NCI-H2227 treated with DMSO at 0.1 percent for 48 hours (cell line): Measurements from ENCODE around the gene CIB2.
A peak's percentile ranks its signal among the peaks of the same experiment; 100 is the strongest.

Source experiments
- DNase-seq: peaks from one replicate; lab custom pipeline; 2025; lab: John Stamatoyannopoulos, UW

The CIB2 gene

DNA sequence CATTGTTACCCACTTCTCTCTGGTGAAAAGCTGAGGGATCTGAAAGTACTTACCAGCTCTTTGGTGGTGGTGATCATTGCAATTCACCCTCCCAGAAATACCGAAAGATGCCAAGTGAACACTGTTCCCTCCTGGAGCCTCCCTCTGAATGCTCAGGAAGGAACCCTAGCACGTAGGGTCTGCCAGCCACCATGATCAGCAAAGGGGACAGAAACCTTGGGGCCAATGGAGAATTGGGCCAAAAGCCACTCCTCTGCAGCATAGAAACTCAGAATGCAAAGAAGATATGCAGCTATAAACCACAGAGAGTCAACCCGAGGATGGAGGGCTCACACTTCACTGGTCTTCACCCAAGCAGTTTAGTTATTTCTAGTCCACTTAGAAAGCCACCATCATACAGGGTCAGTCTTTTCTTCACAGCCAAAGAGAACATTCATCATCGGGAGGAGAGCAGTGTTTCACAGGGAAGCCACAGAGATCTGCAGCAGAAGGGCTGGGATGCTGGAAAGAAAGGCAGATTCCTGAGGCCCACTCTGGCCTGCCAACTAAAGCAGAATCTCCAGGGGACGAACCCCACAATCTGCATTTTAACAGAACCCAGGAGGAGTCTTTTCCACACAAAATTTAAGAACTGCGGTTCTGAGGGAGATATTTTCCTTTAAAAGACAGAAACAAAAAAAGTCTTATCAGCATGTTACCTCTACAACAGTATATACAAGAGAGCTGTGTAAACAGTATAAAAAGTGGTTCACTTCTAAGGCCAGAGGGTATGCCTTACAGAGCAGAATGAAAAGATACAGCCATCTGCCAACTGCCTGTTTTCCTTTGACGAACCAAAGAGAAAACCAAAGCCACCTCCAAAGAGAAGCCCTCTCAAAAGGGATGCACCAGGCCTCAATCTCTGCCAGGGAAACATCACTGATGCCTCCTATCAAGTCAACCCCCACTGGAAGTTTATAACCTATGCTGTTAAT, 65.0 kb downstream of the CIB2 start:
- no peak for DNase-seq

DNA sequence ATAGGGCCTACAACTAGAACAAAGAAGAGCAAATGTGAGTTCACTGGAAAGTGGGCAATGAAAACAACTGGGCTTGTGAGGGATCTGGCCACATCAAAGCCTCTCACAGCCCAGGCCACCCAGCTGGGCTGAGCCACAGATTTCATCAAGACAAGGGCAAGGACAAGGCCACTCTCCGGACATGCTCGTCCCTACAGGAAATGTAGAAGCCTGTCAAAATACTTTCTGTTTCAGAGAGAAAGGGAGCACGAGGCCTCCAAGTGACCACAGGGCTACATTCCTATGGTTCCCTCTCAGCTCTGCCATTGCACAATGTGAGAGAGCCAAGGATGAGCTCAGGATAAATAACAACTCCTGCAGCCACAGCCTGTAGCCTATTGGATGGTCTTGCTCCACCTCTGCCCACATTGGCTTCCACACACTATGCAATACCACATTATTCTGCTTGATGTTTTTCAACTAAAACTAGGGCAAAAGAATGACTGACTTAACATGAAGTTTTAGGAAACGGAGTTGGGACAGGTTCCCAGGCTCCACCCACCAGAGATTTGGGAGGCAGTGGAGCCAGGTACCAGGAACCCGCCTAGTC, 65.9 kb downstream of the CIB2 start:
- no peak for DNase-seq

DNA sequence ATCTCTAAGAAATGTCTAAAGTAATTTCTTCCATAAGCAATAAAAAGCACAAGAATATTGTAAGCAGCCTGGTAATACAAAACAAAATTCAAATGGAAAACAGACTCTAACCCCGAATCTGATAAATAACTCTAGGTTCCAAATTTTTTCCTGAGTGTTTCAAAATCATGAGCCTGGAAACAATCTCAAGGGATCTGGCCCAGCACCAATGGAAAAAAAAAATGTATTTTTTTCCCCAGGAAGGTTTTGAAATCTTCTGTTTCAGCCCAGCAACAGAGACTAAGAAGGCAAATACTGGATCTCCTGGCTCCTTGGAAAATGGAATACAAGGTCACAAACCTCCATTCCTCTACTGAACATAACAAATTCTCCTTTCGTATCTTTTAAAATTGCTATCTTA, 66.7 kb downstream of the CIB2 start:
- DNase-seq, result no peak

DNA sequence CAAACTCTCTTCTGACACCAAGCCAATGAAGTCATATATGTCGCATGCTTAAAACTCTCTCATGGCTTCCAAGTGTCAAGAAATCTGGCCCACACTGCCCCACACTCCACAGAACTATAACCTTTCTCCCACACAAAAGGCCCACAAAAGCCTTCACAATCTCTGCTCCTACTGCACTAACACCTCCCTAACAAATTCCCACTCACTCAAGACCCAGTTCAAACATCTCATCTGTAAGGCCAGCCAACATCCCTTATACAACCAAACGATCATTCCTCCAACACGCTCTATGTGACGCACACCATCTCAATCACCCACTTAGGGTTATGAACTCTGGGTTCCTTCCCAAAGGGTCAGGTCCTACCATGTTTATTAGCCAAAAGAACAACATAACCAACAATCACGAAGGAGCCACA, 67.3 kb downstream of the CIB2 start:
- no peak for DNase-seq

DNA sequence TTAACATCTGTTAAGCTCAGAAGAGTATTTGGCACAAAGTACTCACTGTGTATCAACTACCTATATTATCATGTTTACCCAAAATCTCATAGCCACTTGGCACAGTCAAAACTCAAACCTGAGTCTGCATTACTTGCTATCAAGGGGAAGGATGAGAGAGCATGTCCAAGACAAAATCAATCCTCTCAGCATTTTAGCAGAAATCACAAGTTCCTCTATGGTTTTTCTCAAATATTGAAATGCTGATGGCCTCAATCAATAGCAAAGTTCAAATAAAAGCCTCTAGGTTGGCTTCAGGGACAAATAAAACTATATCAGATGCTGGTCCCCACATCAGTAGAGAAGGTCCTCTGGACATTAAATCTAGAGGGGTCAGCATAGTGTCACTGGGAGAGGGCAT, 68.0 kb downstream of the CIB2 start:
- no peak for DNase-seq

DNA sequence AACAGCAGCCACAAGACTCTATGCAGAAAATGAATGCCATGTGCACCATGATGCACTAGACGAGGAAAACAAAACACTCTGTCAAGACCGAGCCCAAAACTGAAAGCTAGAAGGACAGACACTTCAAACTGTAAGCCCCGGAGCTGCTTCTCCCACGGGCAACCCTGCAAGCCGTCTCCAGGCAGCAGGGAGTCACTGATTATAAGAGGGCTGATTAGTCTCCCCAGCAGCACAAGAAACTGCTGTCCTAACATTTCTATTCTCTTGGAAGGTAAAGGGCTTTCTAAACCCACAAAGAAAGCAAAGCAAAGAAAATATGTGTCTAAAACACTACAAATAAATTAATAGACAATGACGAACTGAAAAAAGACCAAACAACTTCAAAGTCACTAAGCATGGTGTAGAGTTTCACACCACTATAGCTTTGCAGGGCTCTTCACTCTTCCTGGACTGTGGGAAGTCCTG, 69.2 kb downstream of the CIB2 start:
- peak; percentile 9 for DNase-seq

DNA sequence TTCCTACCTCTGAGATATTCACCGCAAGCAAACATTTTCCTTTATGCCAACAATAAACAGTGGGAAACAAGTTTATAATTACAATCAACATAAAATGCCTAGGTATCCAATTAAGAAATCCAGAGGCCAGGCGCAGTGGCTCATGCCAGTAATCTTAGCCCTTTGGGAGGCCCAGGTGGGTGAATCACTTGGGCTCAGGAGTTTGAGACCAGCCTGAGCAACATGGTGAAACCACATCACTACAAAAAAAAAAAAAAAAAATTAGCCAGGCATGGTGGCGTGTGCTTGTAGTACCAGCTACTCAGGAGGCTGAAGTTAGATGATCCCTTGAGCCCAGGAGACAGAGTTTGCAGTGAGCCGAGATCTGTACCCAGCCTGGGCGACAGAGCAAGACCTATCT, 71.0 kb downstream of the CIB2 start:
- no peak for DNase-seq

DNA sequence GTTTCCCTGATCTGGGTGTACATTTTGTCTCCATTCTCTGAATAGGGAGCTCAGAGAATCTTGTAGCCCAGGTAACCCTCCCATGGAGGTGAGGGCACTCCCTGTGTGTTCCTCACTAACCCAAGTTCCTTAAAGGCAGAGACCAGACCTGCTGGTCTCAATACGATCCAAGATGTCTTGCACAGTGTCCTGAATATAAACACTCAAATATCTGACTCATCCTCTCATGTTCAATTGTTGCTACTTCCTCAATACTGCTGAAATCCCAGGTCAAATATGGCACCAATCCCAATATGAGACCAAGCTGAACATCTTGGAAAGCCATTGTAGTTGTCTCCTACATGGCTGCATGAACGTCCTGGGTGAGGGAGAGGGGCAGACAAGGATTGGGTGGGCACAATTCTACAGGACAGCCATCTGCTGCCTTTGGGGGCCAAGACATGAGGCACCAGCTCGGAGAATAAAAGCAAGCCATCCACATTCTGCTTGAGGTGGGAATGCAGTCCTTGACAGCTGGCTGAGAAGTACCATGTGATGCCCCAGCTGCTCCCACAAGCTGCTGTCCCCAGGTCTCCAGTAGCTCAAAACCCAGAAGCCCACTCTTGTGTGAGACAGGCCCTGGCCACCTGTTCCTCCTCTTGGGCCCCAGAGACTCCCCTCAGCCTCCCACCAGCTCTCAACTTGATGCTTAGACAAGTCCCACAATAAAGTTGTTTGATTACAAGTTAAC, 72.0 kb downstream of the CIB2 start:
- no peak for DNase-seq

DNA sequence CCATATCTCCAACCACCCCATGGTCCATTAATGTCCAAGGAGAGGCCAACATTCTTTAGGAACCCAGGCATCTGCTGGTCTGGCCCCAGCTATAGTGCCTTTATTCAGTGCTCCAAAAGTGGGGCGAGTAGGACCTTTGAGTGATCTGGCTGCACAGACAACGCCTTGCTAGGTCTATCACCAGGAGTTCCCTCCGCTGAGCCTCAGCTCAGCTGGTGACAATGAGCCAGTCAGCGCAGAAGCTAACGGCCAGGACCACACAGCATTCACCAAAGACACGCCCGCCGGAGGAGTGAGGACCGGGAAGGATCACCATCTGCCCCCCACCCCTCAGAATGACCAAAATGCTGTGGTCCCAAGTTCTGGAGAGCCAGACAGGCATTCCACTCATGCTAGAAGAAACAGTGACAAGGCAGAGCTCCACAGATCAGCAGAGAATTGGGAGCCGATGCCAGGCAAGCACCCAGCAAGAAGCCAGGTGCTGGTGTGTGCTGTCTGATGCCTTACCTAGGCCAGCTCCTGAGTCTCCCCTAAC, 72.8 kb downstream of the CIB2 start:
- DNase-seq, result no peak

DNA sequence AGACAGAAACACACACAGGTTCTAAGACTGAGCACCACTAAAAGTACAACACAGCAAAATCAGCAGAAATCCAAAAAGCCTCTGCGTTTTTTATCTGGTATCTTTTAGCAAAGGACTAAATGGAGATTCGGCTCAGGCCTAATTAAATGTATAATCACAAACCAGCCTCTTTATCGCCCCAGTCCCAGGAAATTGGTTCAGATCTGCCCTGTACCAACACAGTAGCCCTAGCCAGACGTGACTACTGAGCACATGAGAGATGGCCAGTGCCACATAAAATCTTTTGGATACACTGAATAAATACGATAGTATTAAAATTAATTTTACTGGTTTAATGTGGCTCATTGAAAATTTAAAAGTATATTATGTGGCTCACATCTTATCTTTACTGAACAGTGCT, 73.4 kb downstream of the CIB2 start:
- DNase-seq, result no peak

DNA sequence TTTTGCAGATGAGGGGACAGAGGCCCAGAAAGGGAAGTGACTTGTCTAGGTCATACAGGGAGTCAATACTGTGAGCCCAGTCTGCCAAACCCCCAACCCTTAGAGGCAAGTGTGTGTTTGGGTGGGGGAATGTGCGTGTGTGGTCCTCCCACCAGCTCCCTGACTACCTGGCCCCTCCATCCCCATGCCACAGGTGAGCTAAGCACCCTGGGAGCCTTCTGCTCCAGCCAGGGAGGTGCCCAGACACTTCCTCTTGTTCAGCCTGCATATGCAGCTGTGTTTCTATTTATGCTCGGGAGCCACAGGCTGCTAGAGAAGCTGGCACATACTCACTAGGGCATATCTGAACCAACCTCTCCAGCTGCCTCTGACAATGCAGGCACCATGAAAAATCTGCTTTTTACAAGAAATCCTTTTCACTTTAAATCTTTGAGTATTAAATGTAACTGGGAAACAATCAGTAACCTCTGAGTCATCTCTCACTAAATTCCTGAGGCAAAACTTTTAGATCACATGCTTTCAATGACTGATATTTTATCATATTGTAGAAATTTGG, 74.5 kb downstream of the CIB2 start:
- no peak for DNase-seq

DNA sequence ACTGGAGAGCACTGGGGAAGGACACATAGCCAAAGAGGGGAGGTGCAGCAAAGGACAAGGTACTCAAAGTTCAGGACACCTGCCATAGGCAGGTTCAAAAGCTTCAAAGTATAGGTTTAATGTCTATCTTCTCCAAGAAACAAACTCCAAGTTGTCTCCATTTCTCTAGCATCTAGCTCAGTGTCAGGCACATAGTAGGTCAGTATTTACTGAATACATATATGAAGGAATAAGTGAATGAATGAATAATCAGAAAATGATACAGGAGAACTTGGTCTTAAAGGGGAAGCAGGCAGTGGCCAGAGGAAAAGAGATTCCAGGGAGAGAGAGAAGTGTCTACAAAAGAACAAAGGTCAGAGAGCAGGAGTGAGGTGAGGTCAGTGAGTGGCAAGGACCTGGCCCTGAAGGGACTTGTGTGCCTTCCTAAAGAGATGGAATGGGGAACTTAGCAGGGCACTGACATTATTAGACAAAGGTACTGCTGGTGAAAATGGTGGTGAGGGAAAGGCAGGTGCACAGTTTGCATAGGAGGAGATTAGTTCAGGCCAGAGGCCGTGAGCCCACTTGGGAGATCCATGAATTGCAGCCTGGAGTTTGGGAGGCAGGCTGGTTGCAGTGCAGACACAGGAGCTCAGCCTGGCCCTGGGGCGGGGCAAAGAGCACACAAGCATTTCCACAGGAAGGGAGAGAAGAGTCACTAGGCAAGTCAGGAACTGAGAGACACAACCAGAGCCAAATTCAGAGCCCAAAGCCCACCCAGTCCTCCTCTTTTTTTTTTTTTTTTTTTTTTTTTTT, 75.1 kb downstream of the CIB2 start:
- no peak for DNase-seq

DNA sequence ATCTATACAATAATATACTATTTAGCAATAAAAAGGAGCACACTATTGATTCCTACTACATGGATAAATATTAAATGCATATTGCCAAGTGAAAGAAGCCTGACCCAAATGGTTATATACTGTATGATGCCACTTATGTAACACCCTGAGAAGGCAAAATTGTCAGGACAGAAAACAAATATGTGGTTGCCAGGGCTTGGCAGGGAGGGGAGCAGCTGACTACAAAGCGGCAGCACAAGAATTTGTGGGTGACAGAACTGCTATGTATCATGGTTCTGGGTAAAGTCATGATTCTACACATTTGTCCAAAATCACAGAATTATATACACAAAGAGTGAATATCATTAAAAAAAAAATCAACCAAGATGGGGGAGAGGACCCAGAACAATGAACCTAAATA, 76.3 kb downstream of the CIB2 start:
- no peak for DNase-seq
